Stimulated activated CD4-positive, alpha-beta T cell treated with anti-CD3 and anti-CD28 coated beads, Interleukin-12 subunit alpha, Interleukin-12 subunit beta, amount 100 ng/mL, for 48 hours (primary cell): Measurements from ENCODE around the gene ARFGAP3.
"Not testable (repeated sequence)": the region's sequence is repeated elsewhere in the genome, so short reads cannot be mapped to it uniquely, and the experiment has no call there.

Experiments
- DNase-seq, 3 donors: peaks; one replicate each; pipeline ENCODE4 v3.0.0-alpha.2; 2020; ENCODE audit warnings: low read depth in 2 of 3, low spot score in 1 of 3

ARFGAP3 gene

DNA sequence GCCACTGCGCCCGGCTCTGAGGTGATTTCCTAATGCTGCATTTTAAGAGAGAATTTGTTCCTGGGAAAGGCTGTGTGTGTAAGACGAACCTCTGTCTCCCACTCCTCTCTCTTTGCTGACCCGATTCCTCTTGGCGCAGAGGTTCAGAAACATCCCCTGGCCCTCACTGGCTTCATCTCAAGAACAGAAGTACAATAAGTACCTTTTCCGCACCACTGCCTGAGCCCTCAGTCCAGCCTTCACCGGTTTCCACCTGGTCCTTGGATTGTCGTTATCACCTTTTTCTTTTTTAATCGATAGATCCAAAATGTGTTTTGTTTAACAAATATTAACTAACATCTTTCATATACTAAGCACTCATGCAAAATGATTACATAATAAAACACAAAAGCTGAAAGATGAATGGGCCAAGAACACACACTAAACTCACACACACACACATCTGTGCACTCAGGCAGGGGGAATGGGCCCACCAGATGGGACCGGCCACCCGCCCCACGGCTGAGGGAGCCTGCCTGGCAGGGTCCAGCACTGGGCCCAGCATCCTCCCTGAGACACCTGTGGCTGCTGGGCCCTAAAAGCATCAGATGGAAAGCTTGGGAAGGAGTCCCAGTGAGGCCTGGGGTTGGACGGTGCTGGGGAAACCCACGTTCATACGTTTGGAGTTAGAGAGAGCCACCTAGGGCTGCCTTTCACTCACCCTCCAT lies 86.0 kb downstream of the ARFGAP3 start:
- DNase-seq: no peak

DNA sequence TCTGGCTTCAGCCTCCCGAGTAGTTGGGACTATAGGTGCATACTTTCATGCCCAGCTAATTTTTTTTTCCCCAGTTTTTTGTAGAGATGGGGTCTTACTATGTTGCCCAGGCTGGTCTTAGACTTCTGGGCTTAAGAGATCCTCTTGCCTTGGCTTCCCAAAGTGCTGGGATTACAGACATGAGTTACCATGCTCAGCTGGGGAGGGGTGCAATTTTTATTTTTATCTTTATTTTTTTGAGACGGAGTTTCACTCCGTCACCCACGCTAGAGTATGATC lies 86.7 kb downstream of the ARFGAP3 start:
- no peak for DNase-seq

- DNase-seq: no peak
Observed at GRCh38 chr22:42769574-42770447, 87.3 kb downstream of the ARFGAP3 start.

GRCh38 chr22:42769238-42769573 lies 87.9 kb downstream of the ARFGAP3 start:
- no peak for DNase-seq

GRCh38 chr22:42768385-42769035 lies 88.6 kb downstream of the ARFGAP3 start:
- DNase-seq: no peak

DNA sequence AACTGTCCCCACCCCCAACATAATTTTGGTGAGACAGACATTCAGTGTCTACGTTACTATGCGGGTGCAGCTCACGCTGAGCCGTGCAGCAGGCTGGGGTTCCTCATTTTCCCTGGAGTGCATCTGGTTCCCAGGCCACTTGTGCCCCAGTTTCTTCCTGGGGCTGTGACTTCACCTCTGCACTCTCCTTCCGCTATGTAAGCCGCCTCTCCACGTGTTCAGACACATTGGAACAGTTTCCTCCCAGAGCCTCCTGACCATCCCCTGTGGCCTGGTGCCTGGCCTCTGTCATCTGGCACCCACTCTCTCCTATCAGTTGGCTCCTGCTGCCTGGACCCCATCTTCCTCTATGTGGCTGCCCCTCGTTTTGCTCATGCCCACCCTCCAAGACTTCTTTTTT lies 90.2 kb downstream of the ARFGAP3 start:
- no peak for DNase-seq

- no peak for DNase-seq
Observed at GRCh38 chr22:42764895-42765363, 92.1 kb downstream of the ARFGAP3 start.

DNA sequence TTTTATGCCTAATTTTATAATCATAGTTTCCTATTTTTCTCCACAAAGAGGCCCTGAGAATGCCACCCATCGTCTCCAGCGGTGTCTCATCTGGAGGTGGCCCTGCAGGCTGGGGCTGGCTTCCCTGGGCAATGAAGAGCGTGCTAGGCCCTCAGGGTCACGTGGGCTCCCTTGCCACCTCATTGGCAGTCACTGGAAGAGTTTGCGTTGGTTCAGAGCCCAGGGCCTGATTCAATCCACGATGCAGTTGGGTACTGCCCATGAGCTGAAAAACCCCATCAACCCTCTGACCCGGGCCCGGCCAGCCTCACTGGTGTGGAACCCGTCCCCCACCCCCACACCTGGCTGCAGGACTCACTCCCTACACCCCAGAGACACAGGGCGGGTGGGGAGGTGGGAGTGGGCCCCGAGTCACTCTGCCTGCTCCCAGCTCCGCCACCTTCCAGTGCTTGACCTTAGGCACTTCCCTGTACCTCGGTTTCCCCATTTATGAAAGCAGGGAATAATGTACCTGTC lies 93.0 kb downstream of the ARFGAP3 start:
- DNase-seq: no peak

- no peak for DNase-seq
Observed at GRCh38 chr22:42760806-42761565, 96.1 kb downstream of the ARFGAP3 start.

DNA sequence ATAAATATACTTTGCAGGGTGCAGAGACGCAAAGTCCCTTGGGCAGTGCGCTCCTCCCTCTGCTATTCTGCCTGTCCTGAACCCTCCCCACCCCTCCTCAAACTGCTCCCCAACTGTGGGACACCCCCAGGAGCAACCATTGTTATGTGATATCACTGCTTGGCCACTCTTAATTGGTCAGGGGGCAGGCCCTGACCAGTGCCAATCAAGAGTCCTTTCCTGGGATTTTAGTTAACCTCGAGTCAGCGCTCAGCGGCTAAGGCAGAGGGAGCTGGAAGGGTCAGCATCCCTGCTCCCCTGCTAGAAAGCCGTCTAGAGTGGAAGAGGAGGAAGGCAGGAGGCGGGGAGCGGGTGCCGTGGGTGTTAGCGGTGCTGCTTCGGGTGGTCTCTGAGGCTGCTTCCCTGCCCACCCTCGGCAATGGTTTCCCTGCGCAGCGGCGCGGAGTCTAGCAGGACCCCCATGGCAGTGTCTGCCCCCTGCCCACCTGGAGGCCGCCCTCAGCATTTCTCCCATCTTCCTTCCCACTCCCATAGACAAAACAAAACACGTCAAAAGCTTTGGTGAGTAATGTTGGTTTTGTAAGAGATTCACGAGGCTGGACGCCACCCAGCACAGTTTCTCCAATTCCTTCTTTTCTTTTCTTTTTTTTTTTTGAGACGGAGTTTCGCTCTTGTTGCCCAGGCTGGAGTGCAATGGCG lies 98.0 kb downstream of the ARFGAP3 start:
- no peak for DNase-seq

DNA sequence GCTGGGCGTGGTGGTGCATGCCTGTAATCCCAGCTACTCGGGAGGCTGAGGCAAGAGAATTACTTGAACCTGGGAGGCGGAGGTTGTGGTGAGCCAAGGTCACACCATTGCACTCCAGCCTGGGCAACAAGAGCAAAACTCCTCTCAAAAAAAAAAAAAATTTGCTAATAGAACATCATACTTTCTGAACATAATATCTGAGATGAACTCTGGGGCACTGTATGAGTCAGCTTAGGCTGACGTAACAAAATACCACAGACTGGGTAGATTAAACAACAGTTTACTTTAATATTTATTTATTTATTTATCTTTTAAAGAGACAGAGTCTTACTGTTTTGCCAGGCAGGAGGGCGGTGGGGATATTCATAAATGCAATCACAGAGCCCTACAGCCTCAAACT lies 101.5 kb downstream of the ARFGAP3 start:
- not testable (repeated sequence) for DNase-seq

DNA sequence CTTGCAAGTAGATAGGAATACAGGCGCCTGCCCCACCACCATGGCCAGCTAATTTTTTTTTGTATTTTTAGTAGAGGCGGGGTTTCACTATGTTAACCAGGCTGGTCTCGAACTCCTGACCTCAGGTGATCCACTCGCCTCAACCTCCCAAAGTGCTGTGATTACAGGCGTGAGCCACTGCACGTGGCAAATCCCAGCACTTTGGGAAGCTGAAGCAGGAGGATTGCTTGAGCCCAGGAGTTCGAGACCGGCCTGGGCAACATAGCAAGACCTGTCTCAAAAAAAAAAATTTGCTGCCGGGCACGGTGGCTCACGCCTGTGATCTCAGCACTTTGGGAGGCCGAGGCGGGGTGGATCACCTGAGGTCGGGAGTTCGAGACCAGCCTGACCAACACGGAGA lies 102.0 kb downstream of the ARFGAP3 start:
- DNase-seq: not testable (repeated sequence)

DNA sequence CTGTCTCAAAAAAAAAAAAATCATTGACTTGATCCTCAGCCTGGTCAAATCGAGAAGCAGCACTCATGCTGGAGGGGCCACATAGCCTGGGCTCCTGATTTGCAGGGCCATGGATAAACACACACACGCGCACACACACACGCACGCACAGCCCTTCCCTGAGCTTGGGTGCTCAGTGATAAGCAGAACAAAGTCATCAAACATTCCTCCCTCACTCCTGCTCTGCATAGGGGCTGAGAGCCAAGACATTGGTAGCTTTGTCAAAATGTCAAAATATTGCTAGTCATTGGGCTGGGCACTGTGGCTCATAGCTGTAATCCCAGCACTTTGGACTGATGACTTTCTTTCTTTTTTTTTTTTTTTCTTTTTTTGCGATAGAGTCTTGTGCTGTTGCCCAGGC lies 102.4 kb downstream of the ARFGAP3 start:
- no peak for DNase-seq

- no peak for DNase-seq
Observed at GRCh38 chr22:42752912-42753311, 104.2 kb downstream of the ARFGAP3 start.

DNA sequence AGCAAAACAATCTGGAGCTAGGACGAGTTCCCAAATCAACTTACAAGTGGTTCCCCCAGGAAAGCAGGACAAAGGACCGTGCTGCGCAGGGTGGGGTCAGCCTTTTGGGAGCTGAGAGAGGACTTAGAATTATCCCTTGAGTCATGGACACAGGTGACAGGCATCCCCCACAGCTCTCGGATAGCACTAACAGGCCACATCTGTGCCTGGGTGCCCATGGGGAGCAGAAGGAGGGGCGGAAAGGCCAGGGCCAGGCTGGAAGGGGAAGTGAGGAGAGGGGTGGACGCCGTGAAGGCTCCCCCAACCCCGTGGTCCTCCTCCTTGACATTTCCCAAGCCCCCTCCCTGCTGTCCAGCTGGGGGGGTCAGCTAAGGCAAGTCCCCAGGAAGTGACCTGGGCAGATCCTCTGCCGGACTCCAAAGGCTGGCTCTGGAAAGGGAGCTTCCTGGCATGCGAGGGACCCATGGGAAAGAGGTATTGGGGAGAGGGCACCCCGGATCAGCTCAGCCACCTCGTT lies 104.8 kb downstream of the ARFGAP3 start:
- DNase-seq: no peak

DNA sequence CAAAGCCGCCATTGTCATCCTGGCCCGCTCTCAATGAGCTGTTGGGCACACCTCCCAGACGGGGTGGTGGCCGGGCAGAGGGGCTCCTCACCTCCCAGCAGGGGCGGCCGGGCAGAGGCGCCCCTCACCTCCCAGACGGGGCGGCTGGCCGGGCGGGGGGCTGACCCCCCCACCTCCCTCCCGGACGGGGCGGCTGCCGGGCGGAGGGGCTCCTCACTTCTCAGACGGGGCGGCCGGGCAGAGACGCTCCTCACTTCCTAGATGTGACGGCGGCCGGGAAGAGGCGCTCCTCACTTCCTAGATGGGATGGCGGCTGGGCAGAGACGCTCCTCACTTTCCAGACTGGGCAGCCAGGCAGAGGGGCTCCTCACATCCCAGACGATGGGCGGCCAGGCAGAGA lies 106.7 kb downstream of the ARFGAP3 start:
- not testable (repeated sequence) for DNase-seq

GRCh38 chr22:42747701-42748513 lies 109.2 kb downstream of the ARFGAP3 start:
- no peak for DNase-seq
